WTC11 (cell line): ENCODE measurements around the gene DRGX. TPM values are rescaled to one million over a fixed set of nuclear protein-coding genes. Genes with fewer than 3 reads are reported as not detected.

Experiments used
- ATAC-seq: fragments of 200-7000 bp; cut with Tn5 transposase; 2 replicates; pipeline ENCODE4 v1.10.0; 2021; ENCODE audit warnings: mild to moderate bottlenecking, moderate library complexity
- CTCF ChIA-PET: fragments of 300-600 bp; sonication (Branson Sonifier 250); formaldehyde crosslinking; loops from one replicate; lab custom pipeline; 2021; ENCODE audit warnings: antibody characterized with exemption; lab: Charles Lee
- POLR2A ChIA-PET: fragments of 350-600 bp; sonication (Branson Sonifier 250); formaldehyde crosslinking; loops from one replicate; lab custom pipeline; 2021; ENCODE audit warnings: antibody characterized with exemption; lab: Charles Lee
- DNase-seq: peaks from one replicate; pipeline ENCODE4 v3.0.0; 2021; ENCODE audit warnings: low spot score
- H3K27ac Mint-ChIP-seq: 2 replicates; pipeline ENCODE4 v1.8.0; 2021; ENCODE audit warnings: mixed read lengths
- H3K27me3 Mint-ChIP-seq: 2 replicates; pipeline ENCODE4 v1.8.0; 2021; ENCODE audit warnings: low read depth, mild to moderate bottlenecking, moderate library complexity, mixed read lengths
- H3K36me3 Mint-ChIP-seq: 2 replicates; pipeline ENCODE4 v1.8.0; 2021; ENCODE audit warnings: mixed read lengths
- H3K4me1 Mint-ChIP-seq: 2 replicates; pipeline ENCODE4 v1.8.0; 2022; ENCODE audit warnings: mixed read lengths
- H3K4me3 Mint-ChIP-seq: 2 replicates; pipeline ENCODE4 v1.8.0; 2021; ENCODE audit warnings: mild to moderate bottlenecking, moderate library complexity, mixed read lengths
- H3K9me3 Mint-ChIP-seq: 2 replicates; pipeline ENCODE4 v1.8.0; 2021; ENCODE audit warnings: mixed read lengths
- CREM ChIP-seq: sonication (generic); formaldehyde crosslinking; IDR thresholded peaks from 2 replicates; pipeline ENCODE4 v1.8.1; 2022; ENCODE audit warnings: mild to moderate bottlenecking, missing genetic modification reagents, moderate library complexity
- ESRRA ChIP-seq: sonication (generic); formaldehyde crosslinking; IDR thresholded peaks from 2 replicates; pipeline ENCODE4 v1.8.1; 2022; ENCODE audit warnings: mild to moderate bottlenecking, missing genetic modification reagents, borderline replicate concordance
- HMGA2 ChIP-seq: fragments of 250-450 bp; sonication (Bioruptor Pico); IDR thresholded peaks from 2 replicates; pipeline ENCODE4 v1.4.0; 2021; ENCODE audit warnings: mild to moderate bottlenecking, moderate library complexity
- IRF2 ChIP-seq: sonication (generic); formaldehyde crosslinking; IDR thresholded peaks from 2 replicates; pipeline ENCODE4 v1.8.0; 2022; ENCODE audit warnings: low read depth, missing genetic modification reagents, borderline replicate concordance
- NR3C1 ChIP-seq: sonication (generic); formaldehyde crosslinking; conservative IDR thresholded peaks from 2 replicates; pipeline ENCODE4 v1.8.1; 2023; ENCODE audit warnings: low read depth, mild to moderate bottlenecking, missing genetic modification reagents
- RELA ChIP-seq: sonication (generic); formaldehyde crosslinking; IDR thresholded peaks from 2 replicates; pipeline ENCODE4 v1.8.1; 2022; ENCODE audit warnings: missing genetic modification reagents, mild to moderate bottlenecking, borderline replicate concordance
- SMAD3 ChIP-seq: sonication (generic); formaldehyde crosslinking; IDR thresholded peaks from 2 replicates; pipeline ENCODE4 v1.8.0; 2022; ENCODE audit warnings: missing genetic modification reagents, mild to moderate bottlenecking, borderline replicate concordance
- SMAD4 ChIP-seq: sonication (generic); formaldehyde crosslinking; IDR thresholded peaks from 2 replicates; pipeline ENCODE4 v1.8.0; 2022; ENCODE audit warnings: mild to moderate bottlenecking, missing genetic modification reagents
- ZNF219 ChIP-seq: sonication (generic); formaldehyde crosslinking; IDR thresholded peaks from 2 replicates; pipeline ENCODE4 v1.8.0; 2023; ENCODE audit warnings: missing genetic modification reagents, mild to moderate bottlenecking, borderline replicate concordance
- ZNF232 ChIP-seq: sonication (generic); formaldehyde crosslinking; IDR thresholded peaks from 2 replicates; pipeline ENCODE4 v1.8.0; 2022; ENCODE audit warnings: mild to moderate bottlenecking, missing genetic modification reagents
- total RNA-seq: library from RNA; stranded (reverse); gene quantifications from 3 replicates; pipeline ENCODE4 v1.2.3, GENCODE V29; 2021
- TF ChIP-seq, protein P1 (sequence below): sonication (generic); formaldehyde crosslinking; IDR thresholded peaks from 2 replicates; pipeline ENCODE4 v1.8.0; 2023; ENCODE audit warnings: missing genetic modification reagents, mild to moderate bottlenecking, borderline replicate concordance
- TF ChIP-seq, protein P2 (sequence below): sonication (generic); formaldehyde crosslinking; IDR thresholded peaks from 2 replicates; pipeline ENCODE4 v1.8.0; 2023; ENCODE audit warnings: missing genetic modification reagents
- TF ChIP-seq, protein P3 (sequence below): sonication (generic); formaldehyde crosslinking; IDR thresholded peaks from 2 replicates; pipeline ENCODE4 v1.8.1; 2023; ENCODE audit warnings: mild to moderate bottlenecking, missing genetic modification reagents

DRGX gene
- total RNA-seq, 1 experiment from 2014 or later, result not detected

DNA sequence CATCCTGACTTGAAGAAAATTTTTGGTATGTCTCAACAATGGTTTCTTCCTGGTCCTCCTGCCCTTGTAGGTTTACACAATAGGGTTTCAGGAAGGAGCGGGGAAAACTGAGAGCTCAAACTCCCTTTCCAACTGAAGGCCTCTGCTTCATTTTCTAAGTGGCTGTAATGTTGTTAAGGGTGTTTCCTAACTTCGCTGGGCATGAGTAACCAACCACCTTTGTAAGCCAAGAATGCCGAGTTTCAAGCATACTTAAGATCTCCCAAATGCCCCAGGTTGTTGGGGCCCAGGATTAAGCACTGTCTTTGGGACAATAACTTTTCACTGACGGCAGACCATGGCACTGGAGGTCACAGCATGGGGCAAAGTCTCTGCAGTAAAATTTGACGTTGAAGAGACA is 33.6 kb upstream of the DRGX start:
- peaks cover 30% of the 10 kb centered on the region for H3K9me3 Mint-ChIP-seq
- no peaks in the 10 kb centered on the region for H3K4me1 Mint-ChIP-seq
- ChIA-PET POLR2A (no interaction called here), CTCF (interaction anchor here (1.6 kb wide), 1 partner anchor 21 kb away, joined by 5 read pairs; no protein-coding TSS in a partner anchor)
- peaks cover 22% of the 10 kb centered on the region for H3K36me3 Mint-ChIP-seq
- DNase-seq, result no peak
- TF ChIP-seq HMGA2 (CRISPR knock-in tag) (no peak), SMAD3 (no peak)
- TF ChIP-seq, protein P1, sequence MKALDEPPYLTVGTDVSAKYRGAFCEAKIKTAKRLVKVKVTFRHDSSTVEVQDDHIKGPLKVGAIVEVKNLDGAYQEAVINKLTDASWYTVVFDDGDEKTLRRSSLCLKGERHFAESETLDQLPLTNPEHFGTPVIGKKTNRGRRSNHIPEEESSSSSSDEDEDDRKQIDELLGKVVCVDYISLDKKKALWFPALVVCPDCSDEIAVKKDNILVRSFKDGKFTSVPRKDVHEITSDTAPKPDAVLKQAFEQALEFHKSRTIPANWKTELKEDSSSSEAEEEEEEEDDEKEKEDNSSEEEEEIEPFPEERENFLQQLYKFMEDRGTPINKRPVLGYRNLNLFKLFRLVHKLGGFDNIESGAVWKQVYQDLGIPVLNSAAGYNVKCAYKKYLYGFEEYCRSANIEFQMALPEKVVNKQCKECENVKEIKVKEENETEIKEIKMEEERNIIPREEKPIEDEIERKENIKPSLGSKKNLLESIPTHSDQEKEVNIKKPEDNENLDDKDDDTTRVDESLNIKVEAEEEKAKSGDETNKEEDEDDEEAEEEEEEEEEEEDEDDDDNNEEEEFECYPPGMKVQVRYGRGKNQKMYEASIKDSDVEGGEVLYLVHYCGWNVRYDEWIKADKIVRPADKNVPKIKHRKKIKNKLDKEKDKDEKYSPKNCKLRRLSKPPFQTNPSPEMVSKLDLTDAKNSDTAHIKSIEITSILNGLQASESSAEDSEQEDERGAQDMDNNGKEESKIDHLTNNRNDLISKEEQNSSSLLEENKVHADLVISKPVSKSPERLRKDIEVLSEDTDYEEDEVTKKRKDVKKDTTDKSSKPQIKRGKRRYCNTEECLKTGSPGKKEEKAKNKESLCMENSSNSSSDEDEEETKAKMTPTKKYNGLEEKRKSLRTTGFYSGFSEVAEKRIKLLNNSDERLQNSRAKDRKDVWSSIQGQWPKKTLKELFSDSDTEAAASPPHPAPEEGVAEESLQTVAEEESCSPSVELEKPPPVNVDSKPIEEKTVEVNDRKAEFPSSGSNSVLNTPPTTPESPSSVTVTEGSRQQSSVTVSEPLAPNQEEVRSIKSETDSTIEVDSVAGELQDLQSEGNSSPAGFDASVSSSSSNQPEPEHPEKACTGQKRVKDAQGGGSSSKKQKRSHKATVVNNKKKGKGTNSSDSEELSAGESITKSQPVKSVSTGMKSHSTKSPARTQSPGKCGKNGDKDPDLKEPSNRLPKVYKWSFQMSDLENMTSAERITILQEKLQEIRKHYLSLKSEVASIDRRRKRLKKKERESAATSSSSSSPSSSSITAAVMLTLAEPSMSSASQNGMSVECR (CRISPR knock-in tag), result no peak
- ATAC-seq, result no peak
- no peak overlapping the region for H3K27ac Mint-ChIP-seq
- H3K4me3 Mint-ChIP-seq, result no peak overlapping the region
- peaks cover 4% of the 10 kb centered on the region for H3K27me3 Mint-ChIP-seq

DNA sequence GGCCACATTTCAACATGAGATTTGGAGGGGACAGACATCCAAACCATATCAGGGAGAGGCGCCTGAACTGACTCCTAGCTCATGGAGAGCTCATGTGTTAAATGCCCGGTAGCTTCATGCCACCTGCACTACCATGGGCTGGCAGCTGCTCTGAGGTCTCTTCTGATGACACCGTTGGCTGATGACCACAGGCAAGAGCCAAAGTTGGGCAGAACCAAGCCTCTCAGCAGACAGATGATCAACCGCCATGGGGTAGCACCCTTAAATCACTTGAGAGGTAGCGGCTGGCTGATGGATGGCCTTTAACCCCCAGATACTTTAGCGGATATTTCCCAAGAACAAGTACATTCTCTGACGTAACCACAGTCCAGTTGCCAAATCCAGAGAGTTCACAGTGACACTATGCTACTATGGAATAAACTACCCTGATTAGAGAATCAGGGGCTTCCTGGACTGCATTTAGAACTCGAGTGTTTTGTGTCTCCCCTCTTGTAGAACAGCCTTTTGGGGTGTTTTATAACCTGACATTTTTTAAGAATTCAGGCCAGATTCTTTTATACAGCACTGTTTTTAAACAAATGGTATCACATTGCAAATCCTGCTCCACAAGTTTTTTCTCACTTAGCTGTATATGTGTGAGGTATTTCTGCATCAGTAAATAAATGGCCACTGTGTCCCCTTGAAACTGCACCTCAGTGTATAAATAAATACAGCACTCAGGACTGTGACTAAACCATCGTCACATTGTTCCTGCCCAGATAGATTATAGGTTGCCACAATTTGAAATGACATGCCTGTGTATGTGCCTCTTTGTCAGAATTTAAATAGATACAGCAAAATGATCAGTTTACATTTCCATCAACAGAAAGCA is 30.8 kb upstream of the DRGX start:
- no peak for TF ChIP-seq ZNF219 (CRISPR knock-in tag)
- no peak for TF ChIP-seq ESRRA (CRISPR knock-in tag)
- TF ChIP-seq IRF2 (CRISPR knock-in tag), result no peak
- TF ChIP-seq SMAD4 (CRISPR knock-in tag), result no peak
- TF ChIP-seq HMGA2 (CRISPR knock-in tag), result no peak
- TF ChIP-seq ZNF232 (CRISPR knock-in tag), result no peak
- TF ChIP-seq CREM, result no peak
- no peak for TF ChIP-seq RELA (CRISPR knock-in tag)
- TF ChIP-seq, protein P2, sequence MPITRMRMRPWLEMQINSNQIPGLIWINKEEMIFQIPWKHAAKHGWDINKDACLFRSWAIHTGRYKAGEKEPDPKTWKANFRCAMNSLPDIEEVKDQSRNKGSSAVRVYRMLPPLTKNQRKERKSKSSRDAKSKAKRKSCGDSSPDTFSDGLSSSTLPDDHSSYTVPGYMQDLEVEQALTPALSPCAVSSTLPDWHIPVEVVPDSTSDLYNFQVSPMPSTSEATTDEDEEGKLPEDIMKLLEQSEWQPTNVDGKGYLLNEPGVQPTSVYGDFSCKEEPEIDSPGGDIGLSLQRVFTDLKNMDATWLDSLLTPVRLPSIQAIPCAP (CRISPR knock-in tag), result no peak
- H3K4me1 Mint-ChIP-seq, result no peaks in the 10 kb centered on the region
- ChIA-PET POLR2A (no interaction called here), CTCF (interaction anchor here (1.3 kb wide), 1 partner anchor 19 kb away, joined by 4 read pairs; no protein-coding TSS in a partner anchor)
- H3K27ac Mint-ChIP-seq, result no peak overlapping the region
- DNase-seq, result no peak
- H3K27me3 Mint-ChIP-seq, result peaks cover 9% of the 10 kb centered on the region
- no peak for ATAC-seq
- H3K36me3 Mint-ChIP-seq, result peaks cover 28% of the 10 kb centered on the region
- H3K4me3 Mint-ChIP-seq, result no peak overlapping the region
- peaks cover 42% of the 10 kb centered on the region for H3K9me3 Mint-ChIP-seq

DNA sequence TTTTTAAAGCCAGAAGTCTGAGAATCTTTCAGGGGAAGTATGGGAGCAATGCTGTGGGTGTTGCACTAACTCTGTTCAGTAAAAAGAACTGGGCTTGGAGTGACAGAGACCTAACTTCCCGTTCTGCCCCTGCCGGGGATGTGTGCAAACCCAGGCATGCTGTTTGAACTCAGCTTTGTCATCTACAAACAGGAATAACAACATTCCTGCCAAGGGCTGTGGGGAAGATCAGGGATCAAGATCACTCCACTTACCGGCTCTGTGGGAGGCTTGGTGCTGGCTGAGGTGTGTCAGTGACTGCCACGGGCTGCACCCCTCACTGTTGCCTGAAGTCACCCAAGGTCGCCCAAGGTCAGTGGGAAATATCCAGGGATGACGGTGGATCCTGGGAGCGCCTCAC is 23.1 kb upstream of the DRGX start:
- Mint-ChIP-seq H3K9me3 (peaks cover 11% of the 10 kb centered on the region), H3K36me3 (peaks cover 2% of the 10 kb centered on the region), H3K27ac (no peak overlapping the region), H3K4me3 (no peak overlapping the region), H3K27me3 (peaks cover 4% of the 10 kb centered on the region), H3K4me1 (peaks cover 8% of the 10 kb centered on the region)
- peak; percentile 77 for ATAC-seq
- DNase-seq, result no peak
- ChIA-PET POLR2A (no interaction called here), CTCF (interaction anchor here (1.0 to 4.7 kb wide), 4 partner anchors 11 to 100 kb away, joined by 3 to 51 read pairs (median 4); no protein-coding TSS in a partner anchor)
- TF ChIP-seq NR3C1 (no peak), ESRRA (CRISPR knock-in tag) (peak; percentile 70; the same call in 1 of the 2 replicates)

DNA sequence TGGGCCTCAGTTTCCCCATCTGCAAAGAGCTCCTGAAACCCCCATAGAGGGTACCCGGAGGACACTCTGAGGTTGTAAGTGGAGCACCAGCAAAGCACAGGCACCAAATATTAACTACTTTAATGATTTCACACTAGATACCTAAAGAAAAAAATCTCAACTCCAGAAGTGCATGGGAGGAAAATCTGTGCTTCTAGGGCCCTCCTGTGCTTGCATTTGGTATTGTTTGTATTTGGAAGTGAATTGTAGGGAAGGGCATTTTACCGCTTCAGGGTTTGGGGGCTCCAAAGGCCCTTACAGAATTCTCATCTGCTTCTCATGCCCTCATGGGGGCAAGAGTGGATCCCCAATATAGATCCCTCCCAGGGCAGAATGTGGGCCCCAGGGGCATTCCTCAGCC is 22.4 kb upstream of the DRGX start:
- Mint-ChIP-seq H3K4me1 (peaks cover 8% of the 10 kb centered on the region), H3K27ac (no peak overlapping the region), H3K36me3 (no peaks in the 10 kb centered on the region), H3K27me3 (peaks cover 3% of the 10 kb centered on the region), H3K9me3 (peaks cover 7% of the 10 kb centered on the region), H3K4me3 (no peak overlapping the region)
- no peak for DNase-seq
- ChIA-PET POLR2A (no interaction called here), CTCF (interaction anchor here (1.0 to 4.7 kb wide), 4 partner anchors 11 to 100 kb away, joined by 3 to 51 read pairs (median 4); no protein-coding TSS in a partner anchor)
- no peak for ATAC-seq
- TF ChIP-seq, protein P1 (CRISPR knock-in tag), result no peak
- no peak for TF ChIP-seq SMAD3
- TF ChIP-seq, protein P3, sequence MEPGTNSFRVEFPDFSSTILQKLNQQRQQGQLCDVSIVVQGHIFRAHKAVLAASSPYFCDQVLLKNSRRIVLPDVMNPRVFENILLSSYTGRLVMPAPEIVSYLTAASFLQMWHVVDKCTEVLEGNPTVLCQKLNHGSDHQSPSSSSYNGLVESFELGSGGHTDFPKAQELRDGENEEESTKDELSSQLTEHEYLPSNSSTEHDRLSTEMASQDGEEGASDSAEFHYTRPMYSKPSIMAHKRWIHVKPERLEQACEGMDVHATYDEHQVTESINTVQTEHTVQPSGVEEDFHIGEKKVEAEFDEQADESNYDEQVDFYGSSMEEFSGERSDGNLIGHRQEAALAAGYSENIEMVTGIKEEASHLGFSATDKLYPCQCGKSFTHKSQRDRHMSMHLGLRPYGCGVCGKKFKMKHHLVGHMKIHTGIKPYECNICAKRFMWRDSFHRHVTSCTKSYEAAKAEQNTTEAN (CRISPR knock-in tag), result no peak
